ENCODE measurements around the gene KRTAP13-2.

Gene KRTAP13-2

GRCh38 chr21:30326390-30326789 lies 45.7 kb downstream of the KRTAP13-2 start:
- DNase-seq (ENCODE audit: low read depth) = no peak
